ENCODE data around the gene MAP2K2.

MAP2K2 gene

GRCh38 chr19:4065430-4066175 lies 58.3 kb downstream of the MAP2K2 start:
- peak; percentile 94 for DNase-seq (ENCODE audit: low read depth)
- H3K4me3 ChIP-seq (ENCODE audit: low read depth, low read length) = no peak overlapping the region
- TF ChIP-seq POLR2A (IDR thresholded peaks at IDR 0.05; ENCODE audit: extremely low read depth, insufficient read length) = peak; percentile 19
- TF ChIP-seq MAX (IDR thresholded peaks at IDR 0.05; ENCODE audit: low read depth, low read length) = no peak
- no peak for TF ChIP-seq CTCF (IDR thresholded peaks at IDR 0.05; ENCODE audit: low read depth, low read length)
- TF ChIP-seq MYC (IDR thresholded peaks at IDR 0.05; ENCODE audit: low read depth, low read length) = no peak

- TF ChIP-seq CTCF (IDR thresholded peaks at IDR 0.05; ENCODE audit: low read depth, low read length) = no peak
- TF ChIP-seq MAX (IDR thresholded peaks at IDR 0.05; ENCODE audit: low read depth, low read length) = peak; percentile 74
- no peak for TF ChIP-seq MYC (IDR thresholded peaks at IDR 0.05; ENCODE audit: low read depth, low read length)
- H3K4me3 ChIP-seq (ENCODE audit: low read depth, low read length) = peak overlapping the region; percentile 56
- DNase-seq (ENCODE audit: low read depth) = peak; percentile 62
Measured at GRCh38 chr19:4064496-4065260, 59.2 kb downstream of the MAP2K2 start.

- TF ChIP-seq CTCF (IDR thresholded peaks at IDR 0.05; ENCODE audit: low read depth, low read length) (no peak), MAX (IDR thresholded peaks at IDR 0.05; ENCODE audit: low read depth, low read length) (no peak), MYC (IDR thresholded peaks at IDR 0.05; ENCODE audit: low read depth, low read length) (no peak), POLR2A (IDR thresholded peaks at IDR 0.05; ENCODE audit: extremely low read depth, insufficient read length) (no peak)
- DNase-seq (ENCODE audit: low read depth) = no peak
- H3K4me3 ChIP-seq (ENCODE audit: low read depth, low read length) = peak overlapping the region; percentile 56
Measured at GRCh38 chr19:4064149-4064495, 59.8 kb downstream of the MAP2K2 start.

- peak overlapping the region; percentile 56 for H3K4me3 ChIP-seq (ENCODE audit: low read depth, low read length)
- TF ChIP-seq POLR2A (IDR thresholded peaks at IDR 0.05; ENCODE audit: extremely low read depth, insufficient read length) (no peak), MYC (IDR thresholded peaks at IDR 0.05; ENCODE audit: low read depth, low read length) (no peak), CTCF (IDR thresholded peaks at IDR 0.05; ENCODE audit: low read depth, low read length) (no peak), MAX (IDR thresholded peaks at IDR 0.05; ENCODE audit: low read depth, low read length) (no peak)
- no peak for DNase-seq (ENCODE audit: low read depth)
Measured at GRCh38 chr19:4063369-4064148, 60.4 kb downstream of the MAP2K2 start.

- no peak for TF ChIP-seq CTCF (IDR thresholded peaks at IDR 0.05; ENCODE audit: low read depth, low read length)
- no peak for TF ChIP-seq POLR2A (IDR thresholded peaks at IDR 0.05; ENCODE audit: extremely low read depth, insufficient read length)
- TF ChIP-seq MAX (IDR thresholded peaks at IDR 0.05; ENCODE audit: low read depth, low read length) = no peak
- TF ChIP-seq MYC (IDR thresholded peaks at IDR 0.05; ENCODE audit: low read depth, low read length) = no peak
- no peak overlapping the region for H3K4me3 ChIP-seq (ENCODE audit: low read depth, low read length)
Measured at GRCh38 chr19:4062419-4063368, 61.2 kb downstream of the MAP2K2 start.

More at GRCh38 chr19:4062419-4063368, 61.2 kb downstream of the MAP2K2 start:
- no peak for DNase-seq (ENCODE audit: low read depth)

Data from NB4 (cell line).